ENCODE results near the gene CXCR6.

CXCR6 gene

DNA sequence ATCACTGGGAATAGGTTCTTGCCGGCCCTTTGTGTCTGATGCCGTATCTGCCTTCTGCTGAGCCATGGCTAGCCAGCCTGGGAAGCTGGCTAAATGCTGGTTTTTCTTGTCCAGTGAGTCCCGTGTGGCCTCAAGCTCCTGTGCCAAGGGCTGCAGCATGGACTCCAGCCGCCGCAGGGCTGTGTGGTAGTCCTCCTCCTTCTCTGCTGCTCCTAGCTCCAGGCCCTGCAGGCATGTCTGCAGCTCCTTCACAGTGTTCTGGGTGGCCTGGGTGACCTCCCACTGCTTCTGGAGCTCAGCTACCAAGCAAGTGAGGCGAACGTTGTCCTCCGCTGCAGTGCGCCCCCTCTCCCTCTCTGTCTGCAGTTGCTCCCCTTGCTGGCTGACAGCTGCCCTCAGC is 24.9 kb downstream of the CXCR6 start:
- no peaks in the 10 kb centered on the region for H3K9me3 ChIP-seq (ENCODE audit: control insufficient read depth, insufficient read depth, low read depth, low read length)
- no peak for TF ChIP-seq ZSCAN23 (tag by site-specific recombination; IDR thresholded peaks at IDR 0.05)
- no peak for TF ChIP-seq ZNF175 (tag by site-specific recombination; IDR thresholded peaks at IDR 0.05)
- TF ChIP-seq, protein P1, sequence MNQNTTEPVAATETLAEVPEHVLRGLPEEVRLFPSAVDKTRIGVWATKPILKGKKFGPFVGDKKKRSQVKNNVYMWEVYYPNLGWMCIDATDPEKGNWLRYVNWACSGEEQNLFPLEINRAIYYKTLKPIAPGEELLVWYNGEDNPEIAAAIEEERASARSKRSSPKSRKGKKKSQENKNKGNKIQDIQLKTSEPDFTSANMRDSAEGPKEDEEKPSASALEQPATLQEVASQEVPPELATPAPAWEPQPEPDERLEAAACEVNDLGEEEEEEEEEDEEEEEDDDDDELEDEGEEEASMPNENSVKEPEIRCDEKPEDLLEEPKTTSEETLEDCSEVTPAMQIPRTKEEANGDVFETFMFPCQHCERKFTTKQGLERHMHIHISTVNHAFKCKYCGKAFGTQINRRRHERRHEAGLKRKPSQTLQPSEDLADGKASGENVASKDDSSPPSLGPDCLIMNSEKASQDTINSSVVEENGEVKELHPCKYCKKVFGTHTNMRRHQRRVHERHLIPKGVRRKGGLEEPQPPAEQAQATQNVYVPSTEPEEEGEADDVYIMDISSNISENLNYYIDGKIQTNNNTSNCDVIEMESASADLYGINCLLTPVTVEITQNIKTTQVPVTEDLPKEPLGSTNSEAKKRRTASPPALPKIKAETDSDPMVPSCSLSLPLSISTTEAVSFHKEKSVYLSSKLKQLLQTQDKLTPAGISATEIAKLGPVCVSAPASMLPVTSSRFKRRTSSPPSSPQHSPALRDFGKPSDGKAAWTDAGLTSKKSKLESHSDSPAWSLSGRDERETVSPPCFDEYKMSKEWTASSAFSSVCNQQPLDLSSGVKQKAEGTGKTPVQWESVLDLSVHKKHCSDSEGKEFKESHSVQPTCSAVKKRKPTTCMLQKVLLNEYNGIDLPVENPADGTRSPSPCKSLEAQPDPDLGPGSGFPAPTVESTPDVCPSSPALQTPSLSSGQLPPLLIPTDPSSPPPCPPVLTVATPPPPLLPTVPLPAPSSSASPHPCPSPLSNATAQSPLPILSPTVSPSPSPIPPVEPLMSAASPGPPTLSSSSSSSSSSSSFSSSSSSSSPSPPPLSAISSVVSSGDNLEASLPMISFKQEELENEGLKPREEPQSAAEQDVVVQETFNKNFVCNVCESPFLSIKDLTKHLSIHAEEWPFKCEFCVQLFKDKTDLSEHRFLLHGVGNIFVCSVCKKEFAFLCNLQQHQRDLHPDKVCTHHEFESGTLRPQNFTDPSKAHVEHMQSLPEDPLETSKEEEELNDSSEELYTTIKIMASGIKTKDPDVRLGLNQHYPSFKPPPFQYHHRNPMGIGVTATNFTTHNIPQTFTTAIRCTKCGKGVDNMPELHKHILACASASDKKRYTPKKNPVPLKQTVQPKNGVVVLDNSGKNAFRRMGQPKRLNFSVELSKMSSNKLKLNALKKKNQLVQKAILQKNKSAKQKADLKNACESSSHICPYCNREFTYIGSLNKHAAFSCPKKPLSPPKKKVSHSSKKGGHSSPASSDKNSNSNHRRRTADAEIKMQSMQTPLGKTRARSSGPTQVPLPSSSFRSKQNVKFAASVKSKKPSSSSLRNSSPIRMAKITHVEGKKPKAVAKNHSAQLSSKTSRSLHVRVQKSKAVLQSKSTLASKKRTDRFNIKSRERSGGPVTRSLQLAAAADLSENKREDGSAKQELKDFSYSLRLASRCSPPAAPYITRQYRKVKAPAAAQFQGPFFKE (tag by site-specific recombination; IDR thresholded peaks at IDR 0.05; ENCODE audit: borderline replicate concordance) = no peak
- TF ChIP-seq ZNF629 (tag by site-specific recombination; IDR thresholded peaks at IDR 0.05) = no peak
- TF ChIP-seq ZNF560 (tag by site-specific recombination; IDR thresholded peaks at IDR 0.05; ENCODE audit: borderline replicate concordance) = no peak
- TF ChIP-seq ZBTB44 (tag by site-specific recombination; IDR thresholded peaks at IDR 0.05) = no peak
- TF ChIP-seq SCRT2 (tag by site-specific recombination; IDR thresholded peaks at IDR 0.05) = no peak
- TF ChIP-seq ZNF596 (tag by site-specific recombination; IDR thresholded peaks at IDR 0.05) = no peak
- TF ChIP-seq ZNF16 (tag by site-specific recombination; IDR thresholded peaks at IDR 0.05; ENCODE audit: low read depth) = no peak
- TF ChIP-seq ZNF529 (tag by site-specific recombination; IDR thresholded peaks at IDR 0.05; ENCODE audit: insufficient replicate concordance) = no peak
- no peak for TF ChIP-seq ZNF777 (tag by site-specific recombination; IDR thresholded peaks at IDR 0.05; ENCODE audit: borderline replicate concordance)
- H3K4me3 ChIP-seq (ENCODE audit: low read depth, low read length) = no peak overlapping the region
- POLR2A ChIA-PET = no interaction called here
- H3K4me1 ChIP-seq (ENCODE audit: control insufficient read depth, insufficient read depth, low read length) = no peaks in the 10 kb centered on the region
- H3K36me3 ChIP-seq (ENCODE audit: control insufficient read depth in 2 of 2, insufficient read depth in 1 of 2, low read length in 2 of 2) = peaks cover 13 to 92% of the 10 kb centered on the region in 2 experiments
- H3K27ac ChIP-seq (ENCODE audit: extremely low read depth, low read depth, low read length) = no peak overlapping the region
- CTCF ChIA-PET = interaction anchor here (2.7 kb wide), 1 partner anchor 110 kb away, joined by 11 read pairs; no protein-coding TSS in a partner anchor

GRCh38 chr3:45968706-45969105 is 25.4 kb downstream of the CXCR6 start:
- Histone ChIP-seq H3K9me3 (ENCODE audit: control insufficient read depth, insufficient read depth, low read depth, low read length) (no peaks in the 10 kb centered on the region), H3K4me1 (ENCODE audit: control insufficient read depth, insufficient read depth, low read length) (no peaks in the 10 kb centered on the region), H3K36me3 (ENCODE audit: control insufficient read depth in 2 of 2, insufficient read depth in 1 of 2, low read length in 2 of 2) (peaks cover 13 to 86% of the 10 kb centered on the region in 2 experiments), H3K4me3 (ENCODE audit: low read depth, low read length) (no peak overlapping the region), H3K27ac (ENCODE audit: extremely low read depth, low read depth, low read length) (no peak overlapping the region)
- TF ChIP-seq ZSCAN30 (tag by site-specific recombination; IDR thresholded peaks at IDR 0.05) (no peak), ZNF292 (tag by site-specific recombination; IDR thresholded peaks at IDR 0.05; ENCODE audit: borderline replicate concordance, low read depth) (no peak), ZNF596 (tag by site-specific recombination; IDR thresholded peaks at IDR 0.05) (no peak), KLF10 (tag by site-specific recombination; IDR thresholded peaks at IDR 0.05) (no peak), MZF1 (tag by site-specific recombination; IDR thresholded peaks at IDR 0.05; ENCODE audit: borderline replicate concordance) (no peak), ZNF561 (tag by site-specific recombination; IDR thresholded peaks at IDR 0.05; ENCODE audit: borderline replicate concordance) (no peak), ZNF169 (tag by site-specific recombination; IDR thresholded peaks at IDR 0.05) (no peak), ZNF24 (tag by site-specific recombination; IDR thresholded peaks at IDR 0.05) (no peak), OSR2 (tag by site-specific recombination; IDR thresholded peaks at IDR 0.05) (no peak), ZNF692 (tag by site-specific recombination; IDR thresholded peaks at IDR 0.05) (no peak), ZNF501 (tag by site-specific recombination; IDR thresholded peaks at IDR 0.05) (no peak), ZNF449 (tag by site-specific recombination; IDR thresholded peaks at IDR 0.05) (no peak), GLIS1 (tag by site-specific recombination; IDR thresholded peaks at IDR 0.05) (no peak)
- ChIA-PET CTCF (interaction anchor here (1.2 to 2.7 kb wide), 2 partner anchors 110 to 239 kb away, joined by 5 to 11 read pairs; no protein-coding TSS in a partner anchor), POLR2A (no interaction called here)
